HG03378 (cell line): ENCODE data around the gene ARHGEF40.
A peak's percentile ranks its signal among the peaks of the same experiment; 100 is the strongest.

Experiments used
- ATAC-seq: cut with Tn5 transposase; IDR thresholded peaks from one replicate; pipeline ENCODE4 v1.9.1; 2021; ENCODE audit warnings: mild to moderate bottlenecking, moderate library complexity; ENCODE audit not compliant: unreplicated experiment

The ARHGEF40 gene

DNA sequence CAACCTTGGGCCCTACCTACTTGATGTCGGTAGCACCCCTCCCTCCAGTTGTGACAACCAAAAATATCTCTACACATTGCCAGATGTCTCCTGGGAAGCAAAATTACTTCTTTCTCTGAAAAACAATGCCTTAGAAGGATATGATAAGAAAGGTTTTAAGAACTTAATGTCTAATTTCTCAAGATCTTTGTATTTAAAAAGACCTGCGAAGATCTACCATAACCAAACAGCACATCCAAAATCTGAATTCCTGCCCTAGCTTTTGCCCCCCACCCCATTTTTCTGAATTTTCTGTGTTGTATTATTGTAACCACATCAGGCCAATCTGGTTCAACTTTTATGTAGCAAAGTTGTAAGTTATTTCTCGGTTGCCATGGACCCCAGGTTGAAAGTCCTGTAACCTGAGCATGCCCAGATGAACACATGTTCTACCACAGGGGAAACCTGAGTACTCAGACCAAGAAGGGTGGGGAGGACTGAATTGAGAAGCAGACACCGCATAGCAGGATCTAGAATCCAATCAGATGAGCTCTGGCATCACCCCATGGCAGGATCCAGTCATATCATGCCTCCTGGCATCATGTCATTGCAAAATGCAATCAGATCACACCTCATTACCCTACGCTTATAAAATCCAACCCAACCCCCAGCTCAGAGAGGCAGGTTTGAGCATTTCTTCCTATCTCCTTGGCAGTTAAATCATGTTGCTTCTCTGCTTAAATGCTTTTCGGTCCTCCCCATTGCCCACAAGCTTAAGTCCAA is 39.5 kb downstream of the ARHGEF40 start:
- ATAC-seq: peak; percentile 63

DNA sequence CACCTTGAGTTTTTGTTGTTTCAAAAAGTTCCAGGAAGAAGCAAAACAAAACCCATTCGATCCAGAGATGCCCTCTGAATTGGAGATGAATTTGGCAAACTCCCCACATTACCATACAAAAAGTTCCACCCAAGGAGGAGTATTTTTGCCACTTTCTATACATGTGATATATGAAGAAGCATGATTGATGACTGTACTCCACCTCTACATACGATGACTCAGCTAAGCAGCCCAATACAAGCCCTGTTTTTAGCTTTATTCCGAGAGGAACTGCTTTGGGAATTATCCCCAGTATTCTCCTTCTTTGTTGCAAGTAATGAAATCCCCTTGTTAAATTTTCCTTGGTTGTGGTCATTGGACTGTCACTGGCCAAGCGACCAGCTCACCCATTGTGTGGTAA is 42.2 kb downstream of the ARHGEF40 start:
- no peak for ATAC-seq

DNA sequence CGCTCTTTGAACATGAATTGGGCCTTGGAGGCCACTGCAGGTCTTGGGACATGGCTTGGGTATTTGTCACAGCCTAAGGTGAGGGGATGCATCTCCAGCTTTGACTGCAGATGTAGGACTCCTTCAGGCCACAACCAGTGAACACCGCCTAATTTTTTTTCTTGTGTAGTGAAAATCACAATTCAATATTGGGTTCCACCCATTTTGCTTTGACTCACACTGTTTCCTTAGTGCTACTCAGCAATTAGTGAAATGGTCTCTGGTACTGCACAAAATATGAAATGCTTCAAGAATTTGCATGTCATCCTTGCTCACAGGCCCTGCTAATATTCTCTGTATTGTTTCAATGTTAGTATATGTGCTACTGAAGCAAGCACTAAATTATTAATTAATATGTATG is 43.3 kb downstream of the ARHGEF40 start:
- no peak for ATAC-seq

DNA sequence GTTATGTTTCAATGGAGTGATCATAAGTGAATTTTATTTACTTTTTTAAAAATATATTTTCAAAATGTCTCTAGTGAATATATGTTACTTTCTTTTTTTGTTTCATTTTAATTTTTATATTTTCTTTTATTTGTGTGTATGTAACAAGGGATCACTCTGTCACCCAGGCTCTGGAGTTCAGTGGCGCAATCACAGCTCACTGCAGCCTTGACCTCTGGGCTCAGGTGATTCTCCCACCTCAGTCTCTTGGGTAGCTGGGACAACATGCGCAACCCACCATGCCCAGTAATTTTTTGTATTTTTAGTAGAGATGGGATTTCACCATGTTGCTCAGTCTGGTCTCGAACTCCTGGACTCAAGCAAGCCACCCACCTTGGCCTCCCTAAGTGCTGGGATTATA is 48.8 kb downstream of the ARHGEF40 start:
- ATAC-seq: no peak

DNA sequence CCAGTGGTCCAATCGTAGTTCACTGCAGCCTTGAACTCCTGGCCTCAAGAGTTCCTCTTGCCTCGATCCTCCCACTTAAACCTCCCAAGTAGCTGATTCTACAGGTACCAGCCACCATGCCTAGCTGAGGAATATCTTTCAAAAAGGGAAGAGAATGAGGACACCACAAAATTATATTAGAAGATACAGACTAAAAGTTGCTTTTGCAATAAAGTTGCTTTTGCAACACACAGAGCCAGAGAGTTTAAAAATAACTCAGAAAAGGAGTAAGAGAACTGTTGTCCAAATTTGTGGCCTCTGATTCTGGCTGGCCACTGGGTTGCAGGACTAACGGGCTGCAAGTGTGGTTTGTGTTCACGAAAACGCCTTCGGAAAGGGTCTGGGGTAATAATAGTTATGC is 50.6 kb downstream of the ARHGEF40 start:
- ATAC-seq: no peak

DNA sequence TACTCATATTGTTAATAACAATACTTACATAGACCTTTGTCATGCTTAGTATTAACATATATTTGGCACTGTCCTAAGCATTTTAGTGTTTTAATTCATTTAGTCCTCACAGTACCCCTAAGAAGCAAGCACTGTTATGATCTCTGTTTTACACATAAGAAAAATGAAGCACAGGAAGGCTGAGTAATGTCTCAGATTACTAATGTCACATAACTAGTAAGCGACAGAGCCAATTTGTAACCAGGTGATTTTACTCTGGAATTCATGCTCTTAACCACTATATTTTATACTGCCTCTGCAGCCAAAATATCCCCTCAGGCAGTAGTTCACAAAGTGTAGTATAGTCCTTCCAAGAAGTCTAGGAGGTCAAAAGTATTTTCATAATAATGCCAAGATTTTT is 51.0 kb downstream of the ARHGEF40 start:
- ATAC-seq: no peak

DNA sequence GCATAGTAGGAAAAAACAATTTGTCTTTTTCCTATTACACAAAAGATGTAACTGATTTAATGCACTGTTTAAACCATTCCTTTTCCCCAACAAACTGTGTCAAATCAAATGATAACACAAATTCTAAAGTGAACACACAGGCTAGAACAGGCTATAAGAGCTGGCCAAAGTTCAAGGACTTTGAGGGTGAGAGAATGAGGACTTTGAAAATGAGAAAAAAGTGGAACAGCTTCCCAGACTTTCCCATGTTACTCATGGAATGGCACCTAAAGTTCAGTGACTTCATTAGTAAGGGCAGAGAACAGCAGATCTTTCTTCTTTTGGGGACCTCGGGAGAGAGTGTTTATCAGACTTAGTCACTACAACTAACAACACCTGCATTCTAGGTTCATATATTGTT is 53.3 kb downstream of the ARHGEF40 start:
- ATAC-seq: no peak

DNA sequence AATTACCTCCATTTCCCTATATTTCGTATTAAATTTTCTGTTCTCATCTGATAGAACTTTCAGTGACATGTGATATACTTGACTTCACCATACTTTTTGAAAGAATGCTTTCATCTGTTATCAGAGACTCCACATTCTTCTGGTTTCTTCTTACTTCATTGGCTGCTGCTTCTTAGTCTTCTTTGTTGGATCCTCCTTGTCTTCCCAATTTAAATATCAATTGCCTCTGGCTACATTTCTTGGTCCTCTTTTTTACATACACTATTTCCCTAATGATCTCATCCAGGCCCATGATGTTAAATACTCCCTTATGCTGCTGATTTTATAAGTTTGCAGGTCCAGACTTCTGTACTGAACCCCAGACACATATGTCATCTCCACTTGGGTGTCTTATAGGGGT is 63.8 kb downstream of the ARHGEF40 start:
- no peak for ATAC-seq

DNA sequence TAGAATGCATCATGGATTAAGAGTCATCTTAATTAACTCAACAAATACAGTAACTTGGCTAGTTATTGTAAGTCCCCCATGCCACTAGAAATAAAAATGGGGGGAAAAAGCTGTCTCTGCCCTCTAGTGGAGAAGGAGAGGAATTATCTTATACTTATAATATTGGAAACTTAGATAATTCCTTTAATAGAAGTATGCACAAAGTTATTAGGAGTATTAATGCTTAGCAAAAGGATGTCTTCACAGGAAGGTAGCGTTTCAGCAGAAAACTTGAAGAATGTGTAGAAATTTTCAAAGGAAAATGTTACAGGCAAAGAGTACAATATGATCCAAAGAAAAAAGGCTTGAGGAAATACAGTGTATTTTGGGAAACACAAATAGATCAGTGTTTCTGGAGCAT is 65.9 kb downstream of the ARHGEF40 start:
- no peak for ATAC-seq
